Ovary (tissue), 9 donors: ENCODE measurements around the gene PRDM10. TPM values are rescaled to one million over a fixed set of nuclear protein-coding genes. Genes with fewer than 3 reads are reported as not detected.

Experiments
- DNase-seq, 5 donors: peaks; one replicate each; pipeline ENCODE4 v3.0.0-alpha.2; 2019 to 2020
- H3K27ac ChIP-seq, 2 donors: fragments of 200-600 bp; one replicate each; pipeline versions ENCODE4 v1.5.1 to v1.8.0; 2019 to 2022
- H3K27me3 ChIP-seq: fragments of 200-600 bp; one replicate; pipeline ENCODE4 v1.8.0; 2022
- H3K36me3 ChIP-seq: fragments of 200-600 bp; sonication (generic); one replicate; pipeline ENCODE4 v1.5.1; 2019
- H3K4me1 ChIP-seq: one replicate; pipeline ENCODE4 v1.8.1; 2013; ENCODE audit warnings: mild to moderate bottlenecking, moderate library complexity; ENCODE audit not compliant: insufficient read depth
- H3K4me3 ChIP-seq: fragments of 200-600 bp; sonication (generic); one replicate; pipeline ENCODE4 v1.5.1; 2017
- H3K9me3 ChIP-seq, 2 donors: fragments of 200-600 bp in 1 of 2; sonication (generic) in 1 of 2; one replicate each; pipeline versions ENCODE4 v1.5.1 to v1.8.1; 2013 to 2019; ENCODE audit warnings: mild to moderate bottlenecking in 1 of 2, moderate library complexity in 1 of 2
- EP300 ChIP-seq: sonication (generic); formaldehyde crosslinking; IDR thresholded peaks from one replicate; pipeline ENCODE4 v1.6.1; 2017; ENCODE audit warnings: antibody characterized with exemption
- POLR2A ChIP-seq: fragments of 450-650 bp; IDR thresholded peaks from one replicate; pipeline ENCODE4 v1.6.1; 2017; ENCODE audit warnings: antibody characterized with exemption, mild to moderate bottlenecking, moderate library complexity
- WGBS, 3 donors: extraction: QIAGEN DNeasy Blood & Tissue Kit in 1 of 3; methylation state at CpG; one replicate each; pipeline versions ENCODE4 v1.1.5 to v1.1.7; 2013 to 2017; 5-methylcytosine and 5-hydroxymethylcytosine counted together
- intact Hi-C, 4 donors: fragments of 100-400 bp; cut with DNase I; formaldehyde crosslinking; loops; one replicate each; pipeline versions ENCODE4 v1.11.0 to v1.15.1; 2022 to 2023
- polyA plus RNA-seq, 2 donors: library from polyadenylated mRNA; stranded (reverse); fragments of 200-250 nt in 1 of 2; fragments of 350-450 nt in 1 of 2; fragmentation: Illumina TruSeq in 1 of 2; extraction: RNeasy Lipid Tissue Mini Kit (QIAGEN cat#74804) in 1 of 2; gene quantifications; one replicate each; pipeline ENCODE4 v1.2.3, GENCODE V29; 2013 to 2014
- total RNA-seq, 7 donors: library from RNA; depleted of rRNA in 2 of 7; stranded (reverse); fragments of >200 nt in 2 of 7; fragmentation: NEBNext Ultra II Directional in 3 of 7; extraction: Animal tissue kit (Norgen Biotek cat#: 25700) in 3 of 7; gene quantifications; one replicate each; pipeline versions ENCODE4 v1.1.0 to v1.2.4, GENCODE V29; 2016 to 2023
- TF ChIP-seq, protein P1 (sequence below), 3 donors: fragments of 450-650 bp in 2 of 3; fragments of 200-600 bp in 1 of 3; IDR thresholded peaks; one replicate each; pipeline versions ENCODE4 v1.5.1 to v1.8.0; 2016 to 2022; ENCODE audit warnings: antibody characterized with exemption in 3 of 3, mild to moderate bottlenecking in 1 of 3
- donor health status: DM: no; HTN: no; CAD: no; lungs with moderate emphysema.
- donor health status: DM: no; HTN: no; CAD: no.
- donor health status: Bipolar disorder and iron deficiency.
- donor health status: DM: yes; HTN: yes; CAD: no.
- donor health status: DM: no; HTN: no; CAD: no.
- donor health status: DM: yes; HTN: yes; CAD: no.

The PRDM10 gene
- total and polyA plus RNA-seq, 9 donors: 2.5 to 9.4 (median 7.2) TPM

- no peaks in the 10 kb centered on the region for H3K9me3 ChIP-seq
- 93 to 95% (median 94%) methylated on average over 11 of the region's 11 CpGs for WGBS, 3 donors
- H3K36me3 ChIP-seq: no peaks in the 10 kb centered on the region
- TF ChIP-seq POLR2A: no peak
- TF ChIP-seq, protein P1, sequence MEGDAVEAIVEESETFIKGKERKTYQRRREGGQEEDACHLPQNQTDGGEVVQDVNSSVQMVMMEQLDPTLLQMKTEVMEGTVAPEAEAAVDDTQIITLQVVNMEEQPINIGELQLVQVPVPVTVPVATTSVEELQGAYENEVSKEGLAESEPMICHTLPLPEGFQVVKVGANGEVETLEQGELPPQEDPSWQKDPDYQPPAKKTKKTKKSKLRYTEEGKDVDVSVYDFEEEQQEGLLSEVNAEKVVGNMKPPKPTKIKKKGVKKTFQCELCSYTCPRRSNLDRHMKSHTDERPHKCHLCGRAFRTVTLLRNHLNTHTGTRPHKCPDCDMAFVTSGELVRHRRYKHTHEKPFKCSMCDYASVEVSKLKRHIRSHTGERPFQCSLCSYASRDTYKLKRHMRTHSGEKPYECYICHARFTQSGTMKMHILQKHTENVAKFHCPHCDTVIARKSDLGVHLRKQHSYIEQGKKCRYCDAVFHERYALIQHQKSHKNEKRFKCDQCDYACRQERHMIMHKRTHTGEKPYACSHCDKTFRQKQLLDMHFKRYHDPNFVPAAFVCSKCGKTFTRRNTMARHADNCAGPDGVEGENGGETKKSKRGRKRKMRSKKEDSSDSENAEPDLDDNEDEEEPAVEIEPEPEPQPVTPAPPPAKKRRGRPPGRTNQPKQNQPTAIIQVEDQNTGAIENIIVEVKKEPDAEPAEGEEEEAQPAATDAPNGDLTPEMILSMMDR (IDR thresholded peaks at IDR 0.05): no peak
- no peak for TF ChIP-seq EP300
- H3K4me1 ChIP-seq: no peaks in the 10 kb centered on the region
- no peak for DNase-seq
- no peak overlapping the region for H3K27ac ChIP-seq
- H3K4me3 ChIP-seq: no peak overlapping the region
- no peaks in the 10 kb centered on the region for H3K27me3 ChIP-seq
- intact Hi-C loops: no loop called here
Measured at GRCh38 chr11:129945373-129945772, 57.3 kb downstream of the PRDM10 start.

GRCh38 chr11:129944696-129945095 is 57.9 kb downstream of the PRDM10 start:
- 96 to 97% (median 97%) methylated on average over 18 of the region's 18 CpGs for whole genome bisulfite sequencing, 3 donors

DNA sequence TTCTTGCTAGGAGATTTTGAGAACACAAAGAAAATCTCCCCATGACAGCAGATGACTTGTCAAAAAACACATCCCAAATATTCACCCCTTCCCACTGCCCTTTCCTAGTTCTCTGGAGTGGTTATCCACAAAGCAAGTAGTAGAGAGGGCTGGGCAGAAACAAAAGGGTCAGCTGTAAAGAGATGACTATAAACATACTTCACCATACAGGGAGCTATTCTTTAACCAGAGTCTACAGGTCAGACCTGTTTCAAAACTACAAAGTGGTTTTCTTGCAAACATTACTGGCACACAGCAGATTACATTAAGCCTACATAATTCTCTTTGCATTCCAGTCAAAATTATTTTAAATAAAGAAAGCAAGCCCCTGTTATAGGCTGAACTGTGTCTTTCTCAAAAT is 59.6 kb downstream of the PRDM10 start:
- TF ChIP-seq POLR2A: no peak
- TF ChIP-seq, protein P1 (IDR thresholded peaks at IDR 0.05): no peak
- TF ChIP-seq EP300: no peak
- Histone ChIP-seq H3K27ac (no peak overlapping the region), H3K27me3 (no peaks in the 10 kb centered on the region), H3K9me3 (no peaks in the 10 kb centered on the region), H3K4me3 (no peak overlapping the region), H3K4me1 (no peaks in the 10 kb centered on the region), H3K36me3 (no peaks in the 10 kb centered on the region)
- no peak for DNase-seq
- intact Hi-C loops: loop anchor here in 1 of 4 donors (5.0 kb wide), 1 partner anchor 184 kb away; no protein-coding TSS in a partner anchor

More at GRCh38 chr11:129944696-129945095, 57.9 kb downstream of the PRDM10 start:
- TF ChIP-seq, protein P1 (IDR thresholded peaks at IDR 0.05): no peak
- TF ChIP-seq POLR2A (no peak), EP300 (no peak)
- H3K27me3 ChIP-seq: no peaks in the 10 kb centered on the region
- no peaks in the 10 kb centered on the region for H3K9me3 ChIP-seq
- H3K36me3 ChIP-seq: no peaks in the 10 kb centered on the region
- no peaks in the 10 kb centered on the region for H3K4me1 ChIP-seq
- H3K27ac ChIP-seq: no peak overlapping the region
- intact Hi-C loops: loop anchor here in 1 of 4 donors (5.0 kb wide), 1 partner anchor 183 kb away; no protein-coding TSS in a partner anchor
- DNase-seq: no peak
- H3K4me3 ChIP-seq: no peak overlapping the region

- TF ChIP-seq, protein P1 (IDR thresholded peaks at IDR 0.05): no peak
- no peak for TF ChIP-seq POLR2A
- TF ChIP-seq EP300: no peak
- 89 to 98% (median 95%) methylated on average over 4 of the region's 4 CpGs for WGBS, 3 donors
Measured at GRCh38 chr11:129939510-129939909, 63.1 kb downstream of the PRDM10 start.

More at GRCh38 chr11:129939510-129939909, 63.1 kb downstream of the PRDM10 start:
- Histone ChIP-seq H3K4me3 (no peak overlapping the region), H3K4me1 (no peaks in the 10 kb centered on the region), H3K27ac (no peak overlapping the region), H3K9me3 (no peaks in the 10 kb centered on the region), H3K36me3 (no peaks in the 10 kb centered on the region), H3K27me3 (no peaks in the 10 kb centered on the region)
- DNase-seq: no peak
- intact Hi-C loops: no loop called here
